HL-60/S4 treated with retinoic acid at 250 ng/mL for 4 days and 3 days (cell line): ENCODE measurements around the gene TRIM9.

Source experiments
- in situ Hi-C: fragments of 300-500 bp; cut with MboI; formaldehyde crosslinking; loops from 2 replicates; pipeline ENCODE4 v1.7.0; 2022; ENCODE audit warnings: low sequenced_read_pairs

The TRIM9 gene

DNA sequence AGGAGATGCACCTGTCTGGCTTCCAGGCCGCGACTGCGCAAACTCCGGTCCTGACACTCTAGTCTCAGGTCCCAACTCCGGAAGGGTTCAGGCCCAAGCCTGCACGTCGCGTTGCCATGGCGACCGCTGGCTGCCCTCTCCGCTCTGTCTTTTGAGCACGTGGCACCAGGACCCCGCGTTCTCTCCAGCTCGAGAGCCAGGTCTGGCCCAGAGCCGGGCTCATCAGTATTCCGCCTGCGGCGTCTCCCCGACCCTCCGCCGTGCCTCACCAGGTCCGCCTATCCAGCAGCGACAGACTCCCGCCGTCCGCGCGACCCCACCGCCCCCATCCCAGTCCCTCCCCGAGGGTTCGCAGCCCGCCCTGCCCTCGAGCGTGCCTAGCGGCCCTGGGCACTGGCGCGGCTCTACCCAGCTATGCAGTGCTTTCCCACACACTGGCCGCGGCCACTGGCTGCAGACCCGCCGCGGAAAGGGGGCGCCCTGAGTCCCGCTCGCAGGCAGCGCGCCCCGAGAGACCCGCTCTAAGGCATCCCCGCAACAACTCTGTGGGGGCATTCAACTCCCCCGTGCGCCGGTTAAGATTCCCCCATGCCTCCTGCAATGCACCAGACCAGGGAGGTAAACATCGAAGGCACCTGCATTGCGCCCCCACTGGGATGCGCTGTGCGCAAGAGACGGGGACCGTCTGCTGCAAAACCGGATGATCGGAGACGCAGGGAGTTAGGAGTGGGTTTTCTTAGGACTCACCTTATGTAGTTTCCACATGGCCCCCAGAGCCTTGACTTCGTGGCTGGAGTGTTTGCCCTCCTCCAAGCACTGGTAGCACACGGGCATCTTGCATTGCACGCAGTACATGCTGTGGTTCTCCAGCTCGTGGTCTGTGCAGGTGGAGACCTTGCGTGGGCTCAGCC lies 1.3 kb downstream of the TRIM9 start:
- in situ Hi-C loops = no loop called here

DNA sequence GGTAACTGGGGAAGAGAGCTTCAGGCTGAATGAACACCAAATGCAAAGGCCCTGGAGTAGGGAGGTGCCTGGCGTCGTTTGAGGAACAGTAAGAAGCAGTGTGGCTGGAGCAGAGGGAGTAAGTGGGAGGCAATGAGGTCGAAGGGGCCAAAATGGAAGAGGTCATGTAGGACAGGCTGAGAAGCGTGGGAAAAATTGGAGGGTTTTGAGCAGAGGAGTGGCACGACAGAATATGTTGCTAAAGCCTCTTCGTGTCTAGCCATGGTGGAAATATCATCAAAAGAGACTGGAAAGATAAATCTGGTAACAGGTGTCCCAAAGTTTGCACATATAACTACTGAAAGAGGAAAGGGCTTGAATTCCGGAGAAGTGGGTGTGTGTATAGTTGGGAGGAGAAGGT lies 1.9 kb downstream of the TRIM9 start:
- in situ Hi-C loops = no loop called here

DNA sequence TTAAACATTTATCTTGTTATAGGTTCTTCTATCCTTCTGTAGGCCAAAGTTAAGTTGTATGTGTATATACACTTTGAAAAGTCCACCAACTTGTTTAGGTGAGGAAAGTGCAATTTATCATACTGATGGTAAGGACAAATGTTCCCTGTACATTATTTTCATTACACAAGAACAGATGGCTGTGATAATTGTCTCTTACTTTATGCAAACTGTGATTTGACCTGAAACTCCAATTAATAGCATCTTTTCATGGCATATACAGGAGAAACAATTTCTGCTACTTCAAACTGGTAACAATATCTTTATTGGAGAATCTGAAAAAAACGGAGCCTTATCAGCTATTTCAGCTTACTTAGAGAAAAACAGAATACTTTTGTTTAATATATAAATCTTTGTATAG lies 5.6 kb downstream of the TRIM9 start:
- in situ Hi-C loops = no loop called here

DNA sequence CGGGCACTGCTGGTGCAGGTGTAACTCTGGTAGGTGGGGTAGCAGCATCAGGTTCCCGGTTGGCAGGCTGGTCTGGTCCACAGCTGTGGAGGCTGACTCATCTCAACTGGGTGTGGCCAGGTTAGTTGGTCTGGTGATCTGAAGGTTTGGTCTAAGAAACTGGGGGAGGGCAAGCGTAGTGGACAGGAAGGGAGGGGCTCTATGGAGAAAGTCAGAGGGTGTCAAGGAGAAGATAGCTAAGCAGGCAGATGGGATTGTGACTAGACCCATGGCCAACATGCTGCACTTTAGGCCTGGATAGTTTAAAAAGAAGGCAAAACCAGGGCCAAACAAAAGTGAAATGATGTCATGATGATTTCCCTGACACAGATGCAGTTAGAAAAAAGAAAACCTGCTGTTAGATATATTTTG lies 7.9 kb downstream of the TRIM9 start:
- in situ Hi-C loops = no loop called here

DNA sequence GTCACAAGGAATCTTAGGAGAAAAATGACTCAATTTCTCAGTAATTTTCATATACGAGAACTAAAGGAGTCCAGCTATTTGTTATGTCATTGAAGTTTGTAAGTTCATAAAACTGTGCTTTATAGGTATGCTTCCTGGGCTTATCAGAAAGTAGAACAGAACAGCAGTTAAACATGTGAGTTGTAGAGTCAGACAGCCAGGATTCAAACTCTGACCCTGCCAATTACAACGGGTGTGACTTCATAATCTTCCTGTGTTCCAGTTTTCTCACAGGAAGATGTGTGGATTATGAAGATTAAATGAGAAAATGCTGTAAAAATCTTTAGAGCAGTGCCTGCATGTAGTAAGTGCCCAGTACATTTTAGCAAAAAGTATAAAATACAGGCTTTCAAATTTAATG lies 8.9 kb downstream of the TRIM9 start:
- in situ Hi-C loops = no loop called here

DNA sequence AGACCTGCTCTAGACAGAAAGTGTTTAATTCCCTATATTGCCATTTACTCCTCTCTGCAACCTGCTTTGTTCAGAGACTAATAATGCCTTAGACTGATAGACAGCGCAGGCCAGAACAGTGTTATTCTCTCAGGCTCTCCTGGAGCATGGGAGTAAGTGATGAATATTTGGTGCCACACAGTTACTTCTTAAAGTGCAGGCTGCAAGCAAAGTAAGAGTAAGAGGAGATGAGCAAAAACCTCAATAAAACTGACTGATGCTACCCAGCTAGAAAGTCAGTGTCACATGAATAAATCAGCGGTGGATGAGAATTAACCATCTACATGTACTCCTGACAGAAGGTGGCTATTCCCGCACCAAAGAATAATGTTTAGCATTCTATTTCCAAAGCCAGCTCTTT lies 9.9 kb downstream of the TRIM9 start:
- in situ Hi-C loops = no loop called here

DNA sequence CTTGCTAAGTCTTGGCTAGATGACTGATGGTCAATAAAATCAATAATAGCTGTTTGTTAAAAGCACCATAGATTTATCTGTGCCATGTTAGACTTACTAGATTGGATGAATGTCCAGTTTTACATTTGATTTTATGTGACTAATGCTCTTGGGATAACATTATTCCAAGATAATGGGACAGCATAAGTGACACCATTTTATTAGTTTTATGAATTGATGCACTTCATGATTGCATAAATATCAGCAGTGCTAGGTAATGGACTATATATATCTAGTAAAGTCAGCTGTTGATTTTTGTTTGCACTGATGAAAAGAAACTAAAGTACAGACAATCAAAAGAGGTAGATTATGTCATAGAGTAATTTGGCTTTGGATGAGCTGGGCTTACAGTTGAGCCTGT lies 10.4 kb downstream of the TRIM9 start:
- in situ Hi-C loops = no loop called here

DNA sequence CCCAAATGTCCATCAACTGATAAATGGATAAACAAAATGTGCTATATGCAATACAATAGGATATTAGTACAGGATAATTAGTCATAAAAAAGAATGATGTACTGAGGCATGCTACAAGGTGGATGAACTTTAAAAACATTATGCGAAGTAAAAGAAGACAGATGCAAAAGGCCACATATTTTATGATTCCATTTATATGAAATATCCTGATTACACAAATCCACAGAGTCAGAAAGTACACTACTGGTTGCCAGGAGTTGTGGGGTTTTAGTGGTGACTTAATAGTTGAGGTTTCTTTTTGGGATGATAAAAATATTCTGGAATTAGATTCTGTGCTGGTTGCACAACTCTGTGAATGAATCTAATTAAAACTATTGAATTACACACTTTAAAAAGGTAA lies 12.6 kb downstream of the TRIM9 start:
- in situ Hi-C loops = no loop called here

DNA sequence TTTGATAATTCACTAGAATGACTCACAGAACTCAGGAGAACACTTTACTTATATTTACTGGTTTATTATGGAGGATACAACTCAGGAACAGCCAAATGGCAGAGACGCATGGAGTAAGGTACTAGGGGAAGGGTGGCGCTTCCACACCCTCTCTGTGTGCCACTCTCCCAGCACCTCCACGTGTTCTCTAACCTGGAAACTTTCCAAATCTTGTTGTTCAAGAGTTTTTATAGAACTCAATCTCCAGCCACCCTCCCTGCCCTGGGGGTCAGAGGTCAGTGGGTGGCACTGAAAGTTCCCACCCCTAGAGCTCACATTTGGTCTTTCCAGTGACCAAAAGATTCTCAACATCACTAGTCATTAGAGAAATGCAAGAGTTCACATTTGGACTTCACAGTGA lies 13.2 kb downstream of the TRIM9 start:
- in situ Hi-C loops = no loop called here

DNA sequence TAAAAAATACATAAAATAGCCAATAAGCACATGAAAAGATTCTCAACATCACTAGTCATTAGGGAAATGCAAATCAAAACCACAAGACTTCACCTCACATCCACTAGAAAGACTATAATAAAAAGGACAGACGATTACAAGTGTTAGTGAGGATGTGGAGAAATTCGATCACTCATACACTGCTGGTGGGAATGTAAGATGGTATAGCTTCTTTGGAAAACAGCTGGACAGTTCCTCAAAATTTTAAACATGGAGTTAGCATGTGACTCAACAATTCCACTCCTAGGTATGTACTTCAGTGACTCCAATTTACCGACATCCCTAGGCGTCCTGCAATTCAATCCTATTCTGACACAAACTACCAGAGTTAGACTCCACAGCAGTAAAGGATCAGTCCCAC lies 13.7 kb downstream of the TRIM9 start:
- in situ Hi-C loops = no loop called here

DNA sequence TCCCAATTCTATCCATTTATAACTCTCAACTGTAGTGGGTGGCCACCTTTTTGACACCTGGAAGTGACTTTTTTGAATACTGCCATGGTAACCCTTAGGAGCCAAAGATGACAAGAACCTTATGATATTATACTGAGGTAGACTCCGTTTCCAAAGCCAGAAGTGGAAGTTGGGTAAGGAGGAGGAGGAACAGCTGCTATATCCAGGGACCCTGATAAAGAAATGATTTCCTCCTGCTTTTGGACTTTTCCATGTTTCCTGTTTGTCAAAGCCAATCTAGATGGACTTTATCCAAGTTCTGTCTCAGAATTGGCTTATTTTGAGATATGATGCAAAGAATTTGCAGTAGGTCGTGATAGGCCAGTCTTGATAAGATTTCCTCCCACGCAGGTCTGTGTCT lies 14.3 kb downstream of the TRIM9 start:
- in situ Hi-C loops = no loop called here

DNA sequence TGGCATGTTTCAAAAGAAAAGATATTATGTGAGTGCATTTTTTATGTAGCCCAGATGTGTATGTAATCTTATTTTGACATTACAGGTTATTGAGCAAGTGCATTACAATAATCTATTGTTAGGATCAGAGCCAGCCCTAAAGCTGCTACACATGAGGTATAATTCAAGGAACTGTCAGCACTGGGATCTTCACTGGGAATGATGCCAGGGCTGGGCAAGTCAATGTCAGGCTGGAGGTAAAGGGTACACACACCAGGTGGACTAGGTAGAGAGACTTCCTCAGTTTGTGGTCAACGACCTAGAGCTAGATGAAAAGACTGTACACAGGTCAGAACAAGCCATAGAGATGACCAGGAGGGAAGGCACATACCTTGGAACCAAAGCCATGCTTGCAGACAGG lies 15.4 kb downstream of the TRIM9 start:
- in situ Hi-C loops = no loop called here

DNA sequence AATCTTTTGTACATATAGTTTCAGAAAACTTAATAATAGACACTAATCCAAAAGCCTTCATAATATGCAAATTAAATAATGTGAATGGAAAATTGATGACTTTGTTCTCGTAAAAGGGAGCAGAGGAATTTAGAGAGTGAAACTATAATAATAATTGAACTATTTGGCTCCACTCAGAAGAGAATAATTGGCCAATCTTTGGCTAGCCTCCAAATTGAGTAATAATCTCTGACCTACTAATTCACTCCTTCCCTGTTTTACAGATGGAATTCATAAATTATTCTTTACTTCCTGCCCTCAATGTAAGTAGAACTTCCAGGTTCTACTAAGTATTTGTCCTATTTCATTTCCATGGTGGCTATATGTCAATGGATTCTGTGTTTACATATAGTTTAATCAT lies 15.8 kb downstream of the TRIM9 start:
- in situ Hi-C loops = no loop called here

DNA sequence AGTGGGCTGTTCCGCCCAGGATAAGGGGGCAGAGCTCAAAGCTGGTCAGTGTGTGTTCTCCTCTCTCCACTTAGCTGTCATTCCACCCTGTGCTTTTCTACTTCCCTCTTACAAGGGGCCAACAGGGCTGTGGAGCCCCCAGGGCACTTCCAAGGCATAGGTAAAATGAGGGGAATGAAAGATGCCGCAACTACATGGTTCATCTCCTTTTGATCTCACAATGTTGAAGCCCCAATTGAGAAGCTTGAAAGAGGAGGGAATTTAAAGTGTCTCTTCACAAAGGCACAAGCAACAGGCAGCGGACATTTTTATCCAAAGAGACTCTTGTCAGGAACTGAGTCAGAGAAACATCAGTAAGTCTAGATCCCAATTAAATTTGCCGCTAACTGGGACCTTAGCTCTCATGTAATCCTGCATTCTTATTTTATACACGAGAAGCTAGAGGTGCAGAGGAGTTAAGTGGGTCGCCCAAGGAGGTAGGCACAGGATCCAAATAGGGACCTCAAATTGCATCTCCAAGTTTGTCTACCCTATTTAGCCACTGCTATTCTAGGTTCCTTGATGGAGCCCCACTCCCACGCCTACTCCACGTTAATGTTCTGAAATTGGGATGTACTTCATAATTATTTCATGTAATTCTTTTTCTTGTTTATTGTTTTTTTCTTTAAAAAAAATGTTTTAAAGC lies 20.1 kb downstream of the TRIM9 start:
- in situ Hi-C loops = no loop called here

DNA sequence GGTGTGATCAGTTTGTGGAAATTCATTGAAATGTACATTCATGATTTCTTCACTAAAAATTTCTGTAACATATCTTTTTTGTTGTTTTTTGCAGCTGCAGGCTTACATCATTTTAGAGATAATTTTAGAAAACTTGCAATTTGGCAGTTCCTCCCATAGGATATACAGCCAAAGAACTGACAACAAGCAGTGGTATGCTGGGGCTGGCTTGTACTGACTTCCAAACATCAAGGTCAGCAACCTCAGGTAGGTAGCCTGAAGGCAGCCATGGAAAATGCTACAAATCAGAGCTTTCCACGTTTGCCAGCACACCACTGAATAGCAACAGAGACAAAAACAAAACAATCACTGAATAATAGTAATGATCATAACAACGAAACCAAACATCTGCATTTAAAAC lies 21.2 kb downstream of the TRIM9 start:
- in situ Hi-C loops = no loop called here

DNA sequence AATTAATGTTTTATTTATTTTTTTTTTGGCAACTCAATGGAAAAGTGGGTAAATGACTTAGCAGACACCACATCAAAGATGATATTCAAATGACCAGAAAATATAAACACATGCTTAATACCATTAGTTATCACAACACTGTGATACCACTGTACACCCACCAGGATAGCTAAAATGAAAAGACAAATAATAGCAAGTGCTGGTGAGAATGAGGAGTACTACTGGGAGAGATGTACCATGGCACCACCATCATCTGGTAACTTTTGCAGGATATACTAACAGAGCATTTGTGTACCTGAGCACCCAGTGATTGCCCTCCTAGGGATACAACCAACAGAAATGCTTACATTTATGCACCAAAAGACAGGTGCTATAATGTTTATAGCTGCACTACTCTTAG lies 21.9 kb downstream of the TRIM9 start:
- in situ Hi-C loops = no loop called here

DNA sequence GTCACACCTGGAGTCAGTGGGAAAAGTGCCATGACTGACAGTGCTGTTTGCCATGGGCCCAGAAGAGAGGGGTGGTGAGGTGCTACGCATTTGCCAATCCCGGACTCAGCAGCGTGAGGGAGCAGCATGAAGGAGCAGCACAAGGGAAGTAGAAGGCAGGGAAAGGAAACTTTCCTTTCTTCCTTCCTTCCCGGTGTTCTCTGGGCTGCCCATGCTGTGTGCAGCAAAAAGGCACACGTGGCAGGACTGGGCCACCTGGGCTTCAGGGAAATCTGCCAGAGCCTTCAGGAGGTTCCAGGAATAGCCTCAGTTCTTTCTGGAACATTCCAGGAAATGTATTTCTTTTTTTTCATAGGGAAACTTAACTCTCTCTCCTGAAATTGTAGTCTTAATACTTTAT lies 23.0 kb downstream of the TRIM9 start:
- in situ Hi-C loops = no loop called here

DNA sequence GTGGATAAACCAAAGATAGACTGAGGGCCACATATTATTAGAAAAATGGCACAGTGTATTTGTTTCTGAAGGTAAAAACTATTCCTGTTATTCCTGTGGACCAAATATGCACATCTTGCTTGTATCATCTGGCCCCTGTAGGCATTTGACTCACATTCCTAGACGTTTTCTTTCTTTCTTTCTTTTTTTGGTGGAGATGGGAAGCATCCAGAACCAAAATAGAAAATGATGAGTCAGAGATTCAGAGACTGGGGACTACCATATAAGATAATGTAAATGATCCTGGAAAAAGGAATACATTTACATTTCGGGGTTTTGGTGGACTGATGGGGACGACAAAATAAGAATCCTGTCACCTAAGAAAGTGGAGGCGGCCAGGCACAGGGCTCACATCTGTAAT lies 24.2 kb downstream of the TRIM9 start:
- in situ Hi-C loops = no loop called here

DNA sequence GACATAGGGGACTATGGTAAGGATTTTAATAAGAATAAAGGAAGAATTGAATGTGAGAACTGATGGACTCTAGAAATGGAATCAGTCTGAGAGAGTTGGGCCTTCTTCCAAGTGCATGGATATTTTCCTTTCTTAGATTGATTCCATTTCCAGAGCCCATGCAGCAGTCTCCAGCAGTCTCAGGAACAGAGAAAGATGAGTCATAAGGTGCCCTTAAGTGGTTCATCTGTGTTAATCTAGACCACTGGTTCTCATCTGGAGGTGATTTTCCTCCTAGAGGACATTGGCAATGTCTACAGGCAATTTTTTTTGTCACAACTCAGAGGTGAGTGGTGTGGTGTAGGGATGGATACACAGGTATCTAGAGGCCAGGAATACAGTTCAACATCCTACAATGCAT lies 25.9 kb downstream of the TRIM9 start:
- in situ Hi-C loops = no loop called here

DNA sequence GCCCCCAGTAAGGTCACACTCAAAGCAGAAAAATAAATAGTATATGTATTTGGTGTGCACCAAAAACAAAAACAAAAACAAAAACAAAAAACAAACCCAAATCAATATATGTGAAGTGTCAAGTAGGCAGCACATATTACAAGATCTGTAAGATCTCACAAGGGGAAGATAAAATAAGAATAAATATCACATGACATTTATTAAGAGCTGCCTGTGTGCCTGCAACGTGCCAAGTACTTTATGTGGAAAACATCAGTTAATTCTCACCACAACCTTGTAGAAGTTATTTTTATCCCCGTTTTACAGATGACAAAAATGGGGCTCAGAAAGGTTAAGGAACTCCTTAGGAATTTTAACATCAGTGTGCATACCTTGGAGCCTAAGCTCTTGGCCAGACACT lies 26.6 kb downstream of the TRIM9 start:
- in situ Hi-C loops = no loop called here

DNA sequence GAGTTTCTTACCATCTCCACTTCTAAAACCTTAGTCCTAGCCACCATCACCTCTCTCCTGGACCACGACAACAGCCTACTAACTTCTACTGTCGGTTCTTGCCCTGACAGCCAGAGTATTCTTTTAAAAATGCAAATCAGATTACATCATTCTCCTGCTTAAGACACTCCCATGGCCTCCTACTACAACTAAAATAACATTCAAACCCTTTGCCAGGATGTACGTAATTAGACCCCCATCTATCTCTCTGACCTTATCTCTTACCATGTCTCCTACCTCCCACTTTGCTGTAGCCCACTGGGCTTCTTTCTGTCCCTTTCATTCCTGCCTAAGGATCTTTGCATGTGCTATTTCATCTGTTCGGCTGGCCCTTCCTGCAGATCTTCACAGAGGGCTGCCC lies 27.6 kb downstream of the TRIM9 start:
- in situ Hi-C loops = no loop called here

DNA sequence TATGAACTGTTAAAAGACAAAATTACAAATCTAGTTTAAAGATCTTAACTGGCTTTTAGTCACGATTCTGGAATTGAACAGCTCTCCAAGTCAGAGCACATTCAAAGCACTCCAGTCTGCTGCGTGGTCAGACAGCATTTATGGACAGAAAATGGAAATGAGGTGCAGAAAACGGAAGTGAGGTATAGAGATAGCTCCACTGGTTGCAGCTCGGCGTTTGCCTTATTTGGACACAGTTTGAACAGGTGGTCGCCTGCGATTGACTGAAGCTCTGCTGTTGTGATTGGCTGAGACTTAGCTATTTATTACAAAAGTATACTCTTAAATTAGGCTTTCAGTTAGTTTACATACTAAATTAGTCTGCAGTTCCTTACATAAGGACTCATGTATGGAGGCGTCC lies 28.3 kb downstream of the TRIM9 start:
- in situ Hi-C loops = no loop called here

DNA sequence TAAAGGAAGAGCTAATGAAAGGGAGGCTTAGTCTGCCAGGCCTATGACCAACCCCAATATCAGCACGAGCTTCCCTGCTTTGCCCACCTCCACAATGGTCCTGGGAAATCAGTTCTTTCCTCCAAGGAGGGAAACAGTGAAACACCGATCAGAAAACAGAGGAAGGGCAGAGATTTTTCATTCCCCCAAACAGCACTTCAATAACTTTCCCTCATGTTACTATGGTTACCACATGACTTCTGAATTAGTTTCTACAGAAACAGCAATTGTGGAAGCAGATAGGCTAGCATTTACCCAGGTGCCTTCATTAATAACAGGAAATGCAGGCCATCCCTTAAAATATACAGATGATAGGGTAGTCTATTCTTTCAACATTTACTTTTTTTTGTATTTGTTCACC lies 35.9 kb downstream of the TRIM9 start:
- in situ Hi-C loops = no loop called here
